NCI-H1417 (cell line): ENCODE measurements around the gene COQ2.
"Not testable (repeated sequence)": the region's sequence is repeated elsewhere in the genome, so short reads cannot be mapped to it uniquely, and the experiment has no call there.

Experiments
- DNase-seq, 3 experiments: peaks; one replicate each; lab custom pipeline; 2025; lab: John Stamatoyannopoulos, UW

Gene COQ2

GRCh38 chr4:83283181-83283580 lies 1.4 kb downstream of the COQ2 start:
- no peak for DNase-seq

DNA sequence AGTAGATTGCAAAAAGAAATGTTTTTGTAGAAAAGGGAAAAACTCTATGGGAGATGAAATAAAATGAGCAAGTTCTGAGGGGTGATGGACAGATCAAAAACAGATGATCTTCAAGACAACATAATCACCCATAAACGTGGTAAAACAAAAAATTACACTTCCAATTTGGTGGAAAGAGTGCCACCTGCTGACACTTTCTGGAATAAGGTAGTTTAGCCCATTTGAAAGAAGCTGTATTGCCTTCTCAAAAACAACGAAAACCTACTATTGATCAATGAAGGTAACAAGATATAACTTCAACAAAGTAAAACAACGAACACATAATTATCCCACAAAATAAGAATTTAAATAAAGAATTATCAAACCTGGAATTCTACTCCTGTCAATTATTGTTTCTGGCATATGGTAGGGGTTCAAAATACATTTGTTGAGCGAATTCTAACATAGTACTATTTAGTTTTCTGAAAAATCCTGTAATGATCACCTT lies 2.5 kb downstream of the COQ2 start:
- DNase-seq: peak; percentile 35 to 81 (median 73)

DNA sequence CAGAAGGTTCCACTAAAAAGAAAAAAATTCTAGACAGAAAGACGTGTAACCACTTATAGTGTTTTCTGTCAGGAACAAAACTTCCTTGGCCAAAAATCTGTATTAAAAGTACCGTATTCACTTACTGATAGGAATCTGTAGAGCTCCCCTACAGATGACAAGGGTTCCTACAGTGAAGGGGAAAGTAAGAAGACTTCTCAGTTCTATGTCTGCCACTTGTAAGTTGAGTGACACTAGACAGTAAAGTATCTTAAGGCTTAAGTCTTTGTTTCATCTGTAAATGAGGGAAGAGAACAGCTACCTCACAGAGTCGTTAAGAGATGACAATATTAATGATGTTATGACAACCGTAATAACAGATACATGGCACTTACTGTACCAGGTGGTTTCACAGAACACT lies 3.3 kb downstream of the COQ2 start:
- no peak for DNase-seq

- no peak for DNase-seq
These were observed 8.1 kb downstream of the COQ2 start for GRCh38 chr4:83276299-83277040.

GRCh38 chr4:83273926-83274325 lies 10.7 kb downstream of the COQ2 start:
- not testable (repeated sequence) for DNase-seq

DNA sequence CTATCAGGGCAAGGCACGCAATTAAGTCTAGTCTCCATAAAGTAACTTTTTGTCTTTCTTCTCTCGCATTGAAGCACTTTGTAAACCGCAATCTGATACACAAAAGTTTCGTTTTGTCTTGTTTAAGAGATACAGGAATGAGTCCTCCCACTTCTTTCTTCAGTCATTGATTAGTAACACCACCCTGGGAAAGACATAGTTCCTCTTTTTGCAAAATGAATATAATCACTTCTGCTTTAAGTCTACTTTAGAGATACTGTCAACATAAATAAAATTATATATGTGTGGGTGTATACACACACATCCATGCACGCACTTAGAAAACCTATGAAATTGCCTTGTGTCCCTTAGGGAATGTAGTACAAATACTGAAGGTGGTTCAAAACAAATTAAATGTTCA lies 11.7 kb downstream of the COQ2 start:
- no peak for DNase-seq

GRCh38 chr4:83269256-83269655 lies 15.3 kb downstream of the COQ2 start:
- no peak for DNase-seq

- DNase-seq: no peak
These were observed 16.1 kb downstream of the COQ2 start for GRCh38 chr4:83268491-83268890.

DNA sequence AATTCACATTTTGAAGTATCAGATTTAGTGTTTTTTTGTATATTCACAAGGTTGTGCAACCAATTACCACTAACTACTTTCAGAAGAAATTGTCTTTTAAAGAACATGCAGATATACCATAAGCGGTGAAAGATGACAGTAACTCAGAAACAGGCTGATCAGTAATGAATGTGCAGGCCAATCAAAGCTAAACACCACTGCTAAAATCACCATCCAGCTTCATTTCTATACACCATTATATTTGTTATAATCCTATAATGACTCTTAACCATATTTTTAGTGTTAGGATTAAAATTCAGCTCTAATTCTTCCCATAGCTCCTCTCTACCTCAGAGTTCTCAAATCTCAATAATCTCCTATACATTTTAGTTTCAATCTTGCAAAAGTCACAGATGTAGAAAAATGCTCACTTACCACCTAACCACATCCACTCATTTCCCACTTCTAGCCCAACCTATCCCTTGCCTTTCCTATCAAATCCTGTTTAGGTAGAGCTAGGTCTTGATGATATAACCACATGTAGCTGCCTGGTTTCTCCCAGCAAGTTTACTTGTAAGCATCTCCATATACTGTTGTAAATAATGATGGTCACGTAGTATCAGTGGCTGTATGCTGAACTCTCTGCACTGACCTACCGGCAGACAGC lies 16.6 kb downstream of the COQ2 start:
- DNase-seq: no peak

- DNase-seq: no peak
These were observed 17.3 kb downstream of the COQ2 start for GRCh38 chr4:83267121-83267829.

- DNase-seq: no peak
These were observed 17.9 kb downstream of the COQ2 start for GRCh38 chr4:83266689-83267088.

GRCh38 chr4:83263106-83263505 lies 21.5 kb downstream of the COQ2 start:
- DNase-seq: no peak

DNA sequence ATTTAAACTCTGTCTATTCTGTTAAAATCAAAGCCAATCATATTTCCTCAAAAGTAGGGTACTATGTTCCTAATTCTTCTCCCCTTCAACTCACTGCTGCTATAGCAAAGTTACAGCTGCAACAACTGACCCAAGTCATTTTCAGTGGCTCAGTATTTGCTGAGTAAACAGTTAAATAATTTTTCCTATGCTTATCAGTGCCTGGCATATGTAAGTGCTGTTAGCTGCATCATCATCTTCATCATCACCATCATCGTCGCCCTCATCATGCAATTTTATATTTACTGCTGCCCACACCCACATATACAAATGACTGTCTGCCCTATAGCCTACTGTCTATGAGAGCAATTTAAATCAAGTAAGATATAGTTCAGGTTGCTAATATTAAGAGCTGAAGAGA lies 21.9 kb downstream of the COQ2 start:
- DNase-seq: no peak

DNA sequence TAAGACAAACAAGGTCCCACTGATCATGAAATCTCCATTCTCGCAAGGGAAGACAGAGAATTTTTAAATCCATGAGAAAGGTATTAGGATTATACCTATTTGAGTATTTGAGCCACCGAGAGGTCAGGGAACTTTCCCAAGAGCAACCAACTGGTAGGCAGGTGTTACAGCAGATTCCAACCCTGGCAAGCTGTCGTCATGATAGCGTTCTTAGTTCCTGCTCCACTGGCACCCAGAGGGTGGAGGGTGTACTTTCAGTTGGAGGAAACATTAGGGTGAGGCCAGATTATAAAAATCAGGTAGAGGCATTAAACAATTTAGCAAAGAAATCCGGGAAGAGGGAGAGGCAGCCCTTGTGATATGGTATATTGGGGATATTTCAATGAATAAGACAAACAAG lies 23.3 kb downstream of the COQ2 start:
- no peak for DNase-seq

GRCh38 chr4:83259586-83259985 lies 25.0 kb downstream of the COQ2 start:
- DNase-seq: no peak

DNA sequence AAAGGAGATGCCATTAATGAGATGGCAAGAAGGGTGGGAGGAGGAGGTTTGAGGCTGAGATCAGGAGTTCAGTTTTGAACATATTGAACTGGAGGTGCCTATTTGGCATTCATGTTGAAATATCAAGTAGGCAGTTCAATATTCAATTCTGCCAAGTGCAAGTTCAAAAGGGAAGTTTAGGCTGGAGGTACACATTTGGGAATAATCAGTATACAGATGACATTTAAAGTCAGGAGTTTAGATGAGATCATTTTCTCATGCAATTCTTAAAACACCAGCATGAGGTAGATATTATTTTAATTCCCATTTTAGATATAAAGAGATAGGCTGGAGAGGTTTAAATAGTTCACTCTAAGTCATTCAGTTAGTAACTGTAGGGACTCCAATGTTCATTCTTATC lies 26.1 kb downstream of the COQ2 start:
- no peak for DNase-seq

GRCh38 chr4:83257811-83258210 lies 26.8 kb downstream of the COQ2 start:
- DNase-seq: no peak

GRCh38 chr4:83255584-83255983 lies 29.0 kb downstream of the COQ2 start:
- no peak for DNase-seq

DNA sequence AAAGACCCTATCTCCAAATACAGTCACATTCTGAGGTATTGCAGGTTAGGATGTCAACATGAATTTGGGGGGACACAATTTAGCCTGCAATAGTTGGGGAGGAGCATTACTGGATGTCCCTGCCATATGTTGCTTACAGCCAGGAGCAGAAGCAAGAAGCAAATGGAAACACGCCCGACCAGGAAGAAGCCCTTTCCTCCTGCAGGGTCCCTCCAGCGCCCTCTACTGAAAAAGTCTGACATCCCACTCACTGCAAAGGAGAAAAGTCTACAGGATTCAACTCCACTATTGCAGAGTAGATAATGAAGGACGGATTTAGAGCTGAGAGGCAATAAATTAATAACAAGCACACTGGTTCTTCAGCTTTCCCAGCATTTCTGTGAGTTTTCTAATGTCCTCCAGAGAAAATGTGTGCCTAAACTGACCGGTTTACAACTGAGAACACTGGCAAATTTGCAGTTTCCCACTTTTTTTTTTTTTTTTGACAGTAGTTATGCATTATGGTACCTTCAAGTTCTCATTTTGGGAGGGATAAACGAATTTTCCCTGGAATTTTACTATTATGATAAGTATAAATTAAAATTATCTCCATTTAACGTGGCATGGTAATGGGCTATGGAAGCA lies 31.7 kb downstream of the COQ2 start:
- DNase-seq: peak; percentile 40 to 72 (median 68)

DNA sequence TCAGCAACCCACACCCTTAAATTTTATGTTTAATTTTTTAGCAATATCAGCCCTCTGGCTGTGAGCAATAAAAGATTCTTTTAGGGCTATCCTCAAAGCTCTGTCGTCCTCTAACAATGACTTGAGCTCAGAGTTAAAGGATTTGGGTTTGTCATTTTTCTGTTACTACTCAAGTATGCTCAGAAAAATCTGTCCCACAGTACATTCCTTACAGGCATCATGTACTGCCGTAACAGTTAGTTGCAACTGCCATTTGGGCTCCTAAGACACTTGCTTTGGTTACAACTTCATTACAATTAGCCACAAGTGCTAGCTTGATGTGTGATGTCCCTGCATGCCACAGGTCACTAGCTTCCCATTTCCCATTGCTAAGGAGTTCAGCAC lies 33.2 kb downstream of the COQ2 start:
- no peak for DNase-seq

DNA sequence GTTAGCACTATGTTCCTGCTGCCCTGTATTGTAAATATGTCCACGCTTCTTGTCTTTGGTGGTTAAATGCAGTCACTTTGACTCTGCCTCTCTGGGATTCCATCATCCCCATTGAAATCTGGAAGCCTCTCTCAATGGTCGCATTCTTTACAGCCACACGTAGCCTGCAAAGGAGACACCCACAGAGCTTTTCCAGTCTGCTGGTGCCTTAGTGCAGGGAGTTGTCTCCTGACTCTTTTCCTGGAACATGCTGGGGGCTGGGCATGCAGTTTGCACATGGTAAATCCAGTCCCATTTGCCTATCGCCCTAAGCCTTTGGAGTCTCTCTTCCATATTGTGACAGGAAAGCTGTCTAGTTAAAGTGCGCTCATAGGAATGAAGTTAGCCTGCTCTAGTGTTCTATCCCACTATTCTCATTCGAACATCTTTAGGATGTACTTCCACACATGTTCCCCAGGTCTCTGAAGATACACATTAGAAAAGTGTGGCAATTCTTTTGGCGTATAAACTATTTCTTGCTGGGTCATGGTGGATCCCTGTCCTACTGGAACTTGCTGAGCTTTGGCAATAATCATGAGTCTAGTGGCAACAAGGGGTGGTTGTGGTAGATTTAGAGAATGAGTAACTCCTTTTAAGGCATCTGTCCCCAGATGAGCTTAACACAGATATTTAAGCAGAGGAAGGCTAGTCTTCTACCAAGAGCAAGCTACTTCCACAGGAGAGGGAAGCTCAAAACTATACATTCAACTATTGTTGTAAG lies 33.7 kb downstream of the COQ2 start:
- no peak for DNase-seq

DNA sequence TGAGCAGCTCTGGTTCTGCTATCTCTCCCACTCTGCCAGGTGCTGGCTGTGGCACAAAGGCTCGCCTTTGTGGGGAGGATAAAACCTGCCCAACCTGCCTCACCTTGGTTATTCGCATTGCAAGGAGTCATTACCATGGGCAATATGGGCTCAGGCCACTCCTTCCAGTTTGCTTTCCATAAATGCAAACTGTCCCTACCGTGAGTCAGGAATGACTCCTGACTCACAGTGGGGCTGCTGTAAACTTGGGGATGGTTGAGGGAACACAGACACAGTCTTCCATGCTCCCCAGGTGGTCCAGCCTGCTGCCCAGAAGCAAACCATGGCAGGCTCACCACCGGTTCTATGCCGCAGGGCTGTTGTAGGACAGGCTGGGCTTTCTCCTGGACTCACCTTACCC lies 36.1 kb downstream of the COQ2 start:
- no peak for DNase-seq
